ENCODE data around the gene PMFBP1. TPM values are rescaled to one million over a fixed set of nuclear protein-coding genes. Genes with fewer than 3 reads are reported as not detected.

The PMFBP1 gene
- total RNA-seq, 2 donors from 2014 or later = 1.6 to 3.4 TPM

DNA sequence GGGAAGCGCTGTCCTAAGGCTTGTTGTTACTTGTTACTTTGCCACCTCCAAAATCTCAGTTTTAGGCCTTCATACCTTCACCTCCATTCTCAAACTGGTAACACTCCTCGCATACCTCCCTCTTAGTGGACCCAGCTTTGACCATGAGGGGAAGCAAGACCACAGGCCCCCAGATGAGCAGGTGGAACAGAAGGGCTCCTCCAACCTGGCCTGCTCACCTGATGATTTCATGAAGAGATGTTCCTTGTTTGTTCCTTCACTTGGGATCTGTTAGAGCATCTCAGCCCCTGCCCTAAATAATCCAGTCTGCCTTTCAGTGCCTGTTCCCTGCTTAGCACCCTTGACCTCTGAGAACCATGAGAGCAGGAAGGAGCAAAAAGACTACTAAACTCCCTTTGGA is 49.6 kb downstream of the PMFBP1 start:
- ATAC-seq = no peak
- peaks cover 6% of the 10 kb centered on the region for H3K4me1 Mint-ChIP-seq

DNA sequence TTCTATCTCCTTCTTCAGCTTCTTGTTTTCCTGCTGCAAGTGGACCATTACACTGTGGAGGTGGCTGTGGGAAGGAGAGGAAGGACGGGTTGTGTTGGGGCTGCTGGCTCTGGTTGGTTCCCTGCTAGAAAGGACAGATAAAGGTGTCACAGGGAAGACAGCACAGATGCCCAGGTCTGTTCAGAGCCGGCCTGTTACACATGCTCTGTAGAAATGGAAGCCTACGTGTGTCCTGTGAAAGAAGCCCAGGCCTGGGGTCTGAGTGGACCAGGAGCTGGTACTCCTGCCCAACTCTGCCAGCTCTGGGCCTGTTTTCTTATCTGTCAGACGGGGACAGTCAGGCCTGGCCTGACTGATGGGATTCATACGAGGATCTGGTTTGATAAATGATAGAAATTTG is 51.9 kb downstream of the PMFBP1 start:
- no peak for DNase-seq
- H3K4me3 Mint-ChIP-seq = no peak overlapping the region
- H3K27ac Mint-ChIP-seq = peak overlapping the region; percentile 61
- ATAC-seq = no peak
- no peaks in the 10 kb centered on the region for H3K36me3 Mint-ChIP-seq (ENCODE audit: low read depth)
- no peaks in the 10 kb centered on the region for H3K9me3 ChIP-seq (ENCODE audit: control insufficient read depth, low read length, poor library complexity, severe bottlenecking)
- no peaks in the 10 kb centered on the region for H3K27me3 Mint-ChIP-seq
- peaks cover 4% of the 10 kb centered on the region for H3K4me1 Mint-ChIP-seq

More for the DNA sequence above, 49.6 kb downstream of the PMFBP1 start:
- H3K4me3 Mint-ChIP-seq = no peak overlapping the region
- DNase-seq = no peak
- H3K27ac Mint-ChIP-seq = no peak overlapping the region
- H3K9me3 ChIP-seq (ENCODE audit: control insufficient read depth, low read length, poor library complexity, severe bottlenecking) = no peaks in the 10 kb centered on the region
- no peaks in the 10 kb centered on the region for H3K27me3 Mint-ChIP-seq
- H3K36me3 Mint-ChIP-seq (ENCODE audit: low read depth) = no peaks in the 10 kb centered on the region

- Mint-ChIP-seq H3K4me1 (no peaks in the 10 kb centered on the region), H3K27me3 (no peaks in the 10 kb centered on the region), H3K36me3 (ENCODE audit: low read depth) (peaks cover 5% of the 10 kb centered on the region), H3K27ac (no peak overlapping the region), H3K4me3 (no peak overlapping the region)
- ATAC-seq (no peak), DNase-seq (no peak)
- H3K9me3 ChIP-seq (ENCODE audit: control insufficient read depth, low read length, poor library complexity, severe bottlenecking) = no peaks in the 10 kb centered on the region
Measured at GRCh38 chr16:72113616-72113945, 58.4 kb downstream of the PMFBP1 start.

- H3K36me3 Mint-ChIP-seq (ENCODE audit: low read depth) = peaks cover 5% of the 10 kb centered on the region
- H3K27ac Mint-ChIP-seq = no peak overlapping the region
- no peaks in the 10 kb centered on the region for H3K27me3 Mint-ChIP-seq
- no peak overlapping the region for H3K4me3 Mint-ChIP-seq
- DNase-seq = no peak
- H3K9me3 ChIP-seq (ENCODE audit: control insufficient read depth, low read length, poor library complexity, severe bottlenecking) = no peaks in the 10 kb centered on the region
- no peak for ATAC-seq
- H3K4me1 Mint-ChIP-seq = no peaks in the 10 kb centered on the region
Measured at GRCh38 chr16:72112906-72113615, 58.9 kb downstream of the PMFBP1 start.

GRCh38 chr16:72112452-72112792 is 59.5 kb downstream of the PMFBP1 start:
- Mint-ChIP-seq H3K27me3 (no peaks in the 10 kb centered on the region), H3K27ac (no peak overlapping the region), H3K36me3 (ENCODE audit: low read depth) (peaks cover 7% of the 10 kb centered on the region), H3K4me3 (no peak overlapping the region), H3K4me1 (no peaks in the 10 kb centered on the region)
- DNase-seq (no peak), ATAC-seq (no peak)
- H3K9me3 ChIP-seq (ENCODE audit: control insufficient read depth, low read length, poor library complexity, severe bottlenecking) = no peaks in the 10 kb centered on the region

- Mint-ChIP-seq H3K4me1 (no peaks in the 10 kb centered on the region), H3K27ac (no peak overlapping the region), H3K36me3 (ENCODE audit: low read depth) (peaks cover 7% of the 10 kb centered on the region)
Measured at GRCh38 chr16:72111657-72112451, 60.1 kb downstream of the PMFBP1 start.

GRCh38 chr16:72110662-72111615 is 61.0 kb downstream of the PMFBP1 start:
- Mint-ChIP-seq H3K27ac (no peak overlapping the region), H3K27me3 (no peaks in the 10 kb centered on the region), H3K4me3 (no peak overlapping the region), H3K4me1 (no peaks in the 10 kb centered on the region), H3K36me3 (ENCODE audit: low read depth) (peaks cover 8% of the 10 kb centered on the region)
- DNase-seq (no peak), ATAC-seq (no peak)
- no peaks in the 10 kb centered on the region for H3K9me3 ChIP-seq (ENCODE audit: control insufficient read depth, low read length, poor library complexity, severe bottlenecking)

More at GRCh38 chr16:72111657-72112451, 60.1 kb downstream of the PMFBP1 start:
- H3K27me3 Mint-ChIP-seq = no peaks in the 10 kb centered on the region
- no peaks in the 10 kb centered on the region for H3K9me3 ChIP-seq (ENCODE audit: control insufficient read depth, low read length, poor library complexity, severe bottlenecking)
- ATAC-seq = no peak
- DNase-seq = no peak
- no peak overlapping the region for H3K4me3 Mint-ChIP-seq

DNA sequence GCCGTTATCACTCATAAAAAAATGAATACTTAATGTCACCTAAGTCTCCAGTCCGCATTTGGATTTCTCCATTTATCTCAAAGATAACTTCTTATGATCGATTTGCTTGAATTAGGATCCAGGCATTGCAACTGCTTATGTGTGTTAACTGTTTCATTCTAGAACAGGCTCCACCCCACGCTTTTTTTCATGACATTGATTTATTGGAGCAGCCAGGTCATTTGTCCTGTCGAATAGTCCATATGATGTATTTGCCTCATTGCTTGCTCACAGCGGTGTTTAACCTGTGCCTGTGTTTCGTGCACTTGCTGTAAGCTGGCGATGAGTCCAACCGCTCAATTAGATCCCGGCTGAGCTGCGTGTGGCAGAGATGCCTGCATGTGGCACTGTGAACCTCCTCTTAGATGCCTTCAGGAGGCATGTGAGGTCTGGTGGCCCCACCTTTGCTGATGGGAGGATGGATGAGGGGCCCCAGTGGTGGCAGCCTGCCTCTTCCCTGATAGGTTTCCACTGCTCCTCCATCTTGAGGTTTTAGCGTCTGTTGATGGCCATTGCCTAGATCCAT is 61.9 kb downstream of the PMFBP1 start:
- H3K36me3 Mint-ChIP-seq (ENCODE audit: low read depth) = peaks cover 13% of the 10 kb centered on the region
- no peak overlapping the region for H3K27ac Mint-ChIP-seq
- ATAC-seq (no peak), DNase-seq (no peak)
- no peaks in the 10 kb centered on the region for H3K9me3 ChIP-seq (ENCODE audit: control insufficient read depth, low read length, poor library complexity, severe bottlenecking)
- H3K27me3 Mint-ChIP-seq = no peaks in the 10 kb centered on the region
- no peaks in the 10 kb centered on the region for H3K4me1 Mint-ChIP-seq
- H3K4me3 Mint-ChIP-seq = no peak overlapping the region

DNA sequence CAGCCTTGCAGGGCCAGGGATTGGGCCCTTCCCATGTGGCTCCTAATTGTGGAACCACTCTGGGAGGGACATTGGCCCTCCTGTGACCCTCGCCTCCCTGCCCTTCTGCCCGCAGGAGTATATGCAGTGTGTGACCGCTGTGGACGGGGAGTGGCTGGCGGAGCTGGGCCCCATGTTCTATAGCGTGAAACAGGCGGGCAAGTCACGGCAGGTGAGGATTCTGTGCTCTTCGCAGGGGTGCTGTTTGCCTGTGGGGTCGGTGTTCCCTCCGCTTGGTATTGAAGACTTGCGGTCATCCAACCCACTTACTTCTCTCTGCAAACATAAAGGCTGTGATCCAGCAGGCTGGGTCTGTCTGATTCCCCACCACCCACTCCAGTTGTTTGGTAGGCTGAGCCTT is 62.7 kb downstream of the PMFBP1 start:
- H3K4me1 Mint-ChIP-seq = no peaks in the 10 kb centered on the region
- H3K27me3 Mint-ChIP-seq = no peaks in the 10 kb centered on the region
- no peak overlapping the region for H3K4me3 Mint-ChIP-seq
- DNase-seq (no peak), ATAC-seq (no peak)
- H3K9me3 ChIP-seq (ENCODE audit: control insufficient read depth, low read length, poor library complexity, severe bottlenecking) = no peaks in the 10 kb centered on the region
- H3K36me3 Mint-ChIP-seq (ENCODE audit: low read depth) = peaks cover 13% of the 10 kb centered on the region
- no peak overlapping the region for H3K27ac Mint-ChIP-seq

DNA sequence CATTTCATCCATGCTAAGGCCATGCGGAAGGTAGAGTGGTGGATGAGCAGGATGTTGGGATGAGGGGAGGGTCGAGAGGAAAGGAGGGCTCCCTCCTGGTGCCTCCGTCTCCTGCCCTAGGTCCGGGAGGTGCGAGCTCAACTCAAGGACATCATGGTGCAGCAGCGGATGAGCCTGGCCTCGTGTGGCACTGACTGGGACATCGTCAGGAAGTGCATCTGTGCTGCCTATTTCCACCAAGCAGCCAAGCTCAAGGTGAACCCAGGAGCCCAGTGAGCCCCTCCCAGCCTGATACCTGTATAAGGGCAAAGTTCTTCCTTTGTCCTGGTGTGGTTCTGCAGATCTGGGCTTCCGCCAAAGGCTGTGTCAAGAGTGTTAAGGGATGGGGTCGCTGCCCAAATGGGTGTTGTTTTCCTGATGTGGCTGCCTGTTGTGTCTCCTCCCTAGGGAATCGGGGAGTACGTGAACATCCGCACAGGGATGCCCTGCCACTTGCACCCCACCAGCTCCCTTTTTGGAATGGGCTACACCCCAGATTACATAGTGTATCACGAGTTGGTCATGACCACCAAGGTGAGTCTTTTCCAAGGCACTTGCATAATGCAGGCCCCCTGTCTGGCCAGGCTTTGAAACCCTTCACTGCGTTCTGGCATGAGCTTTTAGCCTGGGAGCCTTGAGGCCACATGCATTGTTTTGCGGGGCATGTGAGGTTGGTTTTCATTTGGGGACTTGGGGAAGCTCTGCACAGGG is 63.4 kb downstream of the PMFBP1 start:
- H3K27ac Mint-ChIP-seq = no peak overlapping the region
- no peak overlapping the region for H3K4me3 Mint-ChIP-seq
- H3K4me1 Mint-ChIP-seq = no peaks in the 10 kb centered on the region
- H3K9me3 ChIP-seq (ENCODE audit: control insufficient read depth, low read length, poor library complexity, severe bottlenecking) = no peaks in the 10 kb centered on the region
- H3K27me3 Mint-ChIP-seq = no peaks in the 10 kb centered on the region
- peaks cover 18% of the 10 kb centered on the region for H3K36me3 Mint-ChIP-seq (ENCODE audit: low read depth)
- DNase-seq = no peak
- ATAC-seq = no peak

GRCh38 chr16:72107371-72107770 is 64.6 kb downstream of the PMFBP1 start:
- Mint-ChIP-seq H3K4me1 (no peaks in the 10 kb centered on the region), H3K27me3 (no peaks in the 10 kb centered on the region), H3K36me3 (ENCODE audit: low read depth) (peaks cover 23% of the 10 kb centered on the region), H3K4me3 (no peak overlapping the region), H3K27ac (no peak overlapping the region)
- no peak for ATAC-seq
- no peak for DNase-seq
- H3K9me3 ChIP-seq (ENCODE audit: control insufficient read depth, low read length, poor library complexity, severe bottlenecking) = no peaks in the 10 kb centered on the region

DNA sequence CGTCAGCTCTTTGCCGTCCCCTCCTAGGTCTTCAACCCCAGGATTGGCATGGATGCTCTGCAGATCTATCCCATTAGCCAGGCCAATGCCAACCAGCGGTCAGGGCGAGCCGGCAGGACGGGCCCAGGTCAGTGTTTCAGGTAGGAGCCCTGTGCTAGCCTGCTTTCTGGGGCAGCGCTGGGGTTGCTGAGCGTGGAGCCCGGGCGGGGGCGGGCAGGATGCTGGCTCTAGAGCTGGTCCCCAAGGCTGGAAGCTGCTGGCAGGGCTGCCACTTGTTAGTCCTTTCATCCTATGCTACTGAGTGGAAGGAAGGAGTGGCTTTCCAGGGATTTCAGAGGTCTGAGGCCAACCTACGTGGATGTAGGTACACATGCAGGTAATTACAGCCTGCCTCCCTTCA is 66.0 kb downstream of the PMFBP1 start:
- Mint-ChIP-seq H3K36me3 (ENCODE audit: low read depth) (peaks cover 26% of the 10 kb centered on the region), H3K27ac (no peak overlapping the region), H3K27me3 (no peaks in the 10 kb centered on the region), H3K4me1 (no peaks in the 10 kb centered on the region), H3K4me3 (no peak overlapping the region)
- DNase-seq (no peak), ATAC-seq (no peak)
- H3K9me3 ChIP-seq (ENCODE audit: control insufficient read depth, low read length, poor library complexity, severe bottlenecking) = no peaks in the 10 kb centered on the region

All from T-helper 17 cell (primary cell).